ENCODE results near the gene SPNS2. TPM values are rescaled to one million over a fixed set of nuclear protein-coding genes. Genes with fewer than 3 reads are reported as not detected.

SPNS2 gene
- total RNA-seq, 1 experiment from 2014 or later, result 0.71 TPM

- no peak for DNase-seq (ENCODE audit: low read depth)
- in situ Hi-C loops (cut with HindIII; ENCODE audit: low pct_unique_long_range_greater_than_20kb, low sequenced_read_pairs), result no loop called here
Observed at GRCh38 chr17:4531988-4532736, 33.5 kb downstream of the SPNS2 start.

GRCh38 chr17:4532860-4533522 lies 34.3 kb downstream of the SPNS2 start:
- no peak for DNase-seq (ENCODE audit: low read depth)

GRCh38 chr17:4533523-4534504 lies 35.1 kb downstream of the SPNS2 start:
- in situ Hi-C loops (cut with HindIII; ENCODE audit: low pct_unique_long_range_greater_than_20kb, low sequenced_read_pairs), result no loop called here
- DNase-seq (ENCODE audit: low read depth), result no peak

More at GRCh38 chr17:4532860-4533522, 34.3 kb downstream of the SPNS2 start:
- in situ Hi-C loops (cut with HindIII; ENCODE audit: low pct_unique_long_range_greater_than_20kb, low sequenced_read_pairs), result no loop called here

DNA sequence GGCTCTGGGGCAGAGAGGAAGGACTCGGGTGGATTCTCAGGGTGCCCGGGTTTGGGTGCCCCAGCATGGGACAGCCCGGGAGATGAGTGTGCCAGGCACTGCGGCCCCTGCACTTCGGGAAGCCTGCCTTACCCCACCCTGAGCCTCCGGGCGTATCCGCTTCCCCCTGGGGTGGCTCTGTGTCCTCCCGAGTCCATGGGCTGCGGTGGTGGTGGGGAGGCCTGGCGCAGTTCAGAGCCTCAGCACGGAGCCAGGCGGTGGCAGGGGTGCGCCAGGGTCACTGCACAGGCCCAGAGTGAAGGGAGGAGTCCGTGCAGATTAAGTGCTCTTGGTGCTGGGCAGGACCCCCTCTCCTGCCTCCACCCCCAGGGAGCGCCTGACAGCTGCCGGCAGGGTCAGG lies 35.8 kb downstream of the SPNS2 start:
- in situ Hi-C loops (cut with HindIII; ENCODE audit: low pct_unique_long_range_greater_than_20kb, low sequenced_read_pairs), result no loop called here
- DNase-seq (ENCODE audit: low read depth), result no peak

DNA sequence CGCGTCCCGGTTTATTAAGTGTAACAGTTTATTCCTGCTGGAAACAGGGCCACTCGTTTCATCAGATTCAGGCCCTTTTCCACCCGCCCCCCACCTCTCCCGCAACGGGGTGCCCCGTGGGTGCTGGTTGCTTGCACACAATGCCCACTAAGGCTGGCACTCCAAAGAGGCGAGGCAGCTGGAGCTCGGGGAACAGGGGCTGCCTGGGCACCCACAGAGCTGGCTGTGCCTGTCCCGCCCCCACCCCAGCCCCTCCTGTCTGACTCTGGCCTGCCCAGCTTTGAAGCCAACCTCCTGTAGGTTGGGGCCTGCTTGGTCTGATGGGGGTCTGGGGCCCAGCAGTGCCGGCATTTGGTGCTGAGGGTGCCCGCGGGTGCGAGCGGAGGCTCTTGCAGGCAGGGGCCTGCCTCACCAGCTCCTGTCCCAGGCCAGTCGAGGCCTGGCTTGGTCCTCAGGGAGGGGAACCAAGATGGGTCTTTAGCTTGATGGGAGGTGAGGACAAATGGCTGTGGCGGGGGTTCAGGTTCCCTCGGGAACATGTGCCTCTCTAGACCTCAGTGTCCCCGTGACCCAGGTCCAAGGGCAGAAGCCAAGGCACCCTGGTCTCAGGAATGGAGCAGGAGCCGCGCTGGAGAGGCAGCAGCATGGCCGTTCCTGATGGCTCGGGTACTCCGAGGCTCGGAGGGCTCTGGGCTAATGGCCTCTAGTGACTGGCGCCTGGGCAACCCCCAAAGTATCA lies 36.4 kb downstream of the SPNS2 start:
- in situ Hi-C loops (cut with HindIII; ENCODE audit: low pct_unique_long_range_greater_than_20kb, low sequenced_read_pairs), result no loop called here

GRCh38 chr17:4535667-4536258 lies 37.1 kb downstream of the SPNS2 start:
- in situ Hi-C loops (cut with HindIII; ENCODE audit: low pct_unique_long_range_greater_than_20kb, low sequenced_read_pairs), result no loop called here
- no peak for DNase-seq (ENCODE audit: low read depth)

More for the DNA sequence above, 36.4 kb downstream of the SPNS2 start:
- no peak for DNase-seq (ENCODE audit: low read depth)

DNA sequence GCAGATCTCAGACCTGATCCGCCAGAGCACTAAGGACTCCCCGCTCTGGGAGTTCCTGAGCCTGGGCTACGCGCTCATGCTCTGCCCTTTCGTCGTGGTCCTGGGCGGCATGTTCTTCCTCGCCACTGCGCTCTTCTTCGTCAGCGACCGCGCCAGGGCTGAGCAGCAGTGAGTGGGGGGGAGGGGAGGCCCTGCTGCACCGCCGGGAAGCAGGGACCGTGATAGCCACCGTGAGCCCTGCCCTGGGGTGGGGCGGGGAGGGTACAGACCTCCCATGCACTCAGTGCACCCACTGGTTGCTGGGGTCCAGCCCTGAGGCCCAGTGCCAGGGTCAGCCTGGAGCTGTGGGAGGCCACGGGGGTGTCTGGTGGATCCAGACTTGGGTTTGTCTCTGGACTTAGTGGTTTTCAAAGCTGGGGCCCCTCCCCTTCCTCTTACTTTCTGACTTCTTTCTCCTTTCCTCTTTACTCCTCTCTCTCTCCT lies 37.6 kb downstream of the SPNS2 start:
- in situ Hi-C loops (cut with HindIII; ENCODE audit: low pct_unique_long_range_greater_than_20kb, low sequenced_read_pairs), result no loop called here
- no peak for DNase-seq (ENCODE audit: low read depth)

DNA sequence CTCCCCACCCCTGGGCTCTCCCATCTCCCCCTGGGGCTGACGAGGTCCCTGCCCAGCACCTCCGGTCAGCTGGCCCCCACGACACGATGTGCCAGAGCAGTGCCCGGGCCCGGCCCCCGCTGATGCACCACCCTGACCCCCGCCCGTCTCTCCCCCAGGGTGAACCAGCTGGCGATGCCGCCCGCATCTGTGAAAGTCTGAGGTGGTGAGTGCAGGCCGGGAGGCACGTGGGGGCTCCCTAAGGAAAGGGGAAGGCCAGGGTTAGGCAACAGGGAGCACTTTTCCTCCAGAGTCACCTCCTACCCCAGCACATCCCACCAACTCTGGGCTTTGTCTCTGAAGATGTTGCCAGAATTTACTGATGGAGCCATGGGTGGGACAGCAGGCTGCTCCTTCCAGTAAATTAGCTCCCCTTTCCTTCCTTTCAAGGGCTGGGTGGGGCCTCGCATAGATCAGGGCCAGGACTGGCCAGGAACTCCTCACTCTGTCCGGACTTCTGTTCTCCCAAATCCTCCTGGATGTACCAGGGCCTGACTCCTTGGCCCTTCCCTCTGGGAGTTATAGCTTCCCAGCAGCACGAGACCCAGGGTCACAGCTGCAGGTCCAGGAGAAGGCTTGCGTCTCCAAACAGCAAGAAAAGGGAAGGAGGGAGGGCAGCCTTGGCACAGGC lies 38.2 kb downstream of the SPNS2 start:
- no peak for DNase-seq (ENCODE audit: low read depth)
- in situ Hi-C loops (cut with HindIII; ENCODE audit: low pct_unique_long_range_greater_than_20kb, low sequenced_read_pairs), result no loop called here

DNA sequence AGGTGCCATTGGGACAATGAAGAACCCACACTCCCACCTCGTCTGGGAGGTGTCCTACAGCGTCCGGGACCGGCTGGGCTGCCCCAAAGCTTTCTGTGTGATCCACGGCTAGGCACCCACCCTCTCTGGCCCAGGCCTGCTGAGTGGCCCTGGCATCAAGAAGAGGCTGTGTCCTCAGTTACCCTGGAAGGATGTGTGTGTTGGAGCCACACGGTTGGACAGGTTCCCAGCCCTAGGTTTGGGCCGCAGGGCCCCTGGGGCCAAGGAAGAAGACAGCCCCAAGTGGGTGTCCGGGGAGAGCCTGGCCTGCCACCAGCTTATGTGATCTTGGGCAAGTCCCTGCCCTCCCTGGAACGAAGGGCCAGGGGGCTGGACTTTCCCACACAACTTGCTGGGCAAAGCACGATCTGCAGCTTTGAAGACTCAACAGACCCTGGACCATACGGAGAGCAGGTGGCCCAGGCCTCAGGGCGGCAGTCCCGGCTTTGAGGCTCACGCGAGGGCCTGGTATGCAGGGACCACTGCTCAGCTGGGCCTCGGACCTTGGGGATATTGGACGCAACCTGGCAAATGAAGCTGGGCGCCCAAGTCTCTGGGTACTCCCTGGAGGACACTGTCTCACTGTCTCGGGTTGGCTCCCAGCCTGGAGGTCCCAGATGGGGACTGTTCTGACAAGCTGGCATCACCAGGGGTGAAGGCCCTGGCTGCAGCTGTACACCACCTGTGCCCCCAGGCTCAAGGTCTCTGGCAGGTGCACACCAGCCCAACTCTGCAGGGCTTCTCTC lies 39.0 kb downstream of the SPNS2 start:
- in situ Hi-C loops (cut with HindIII; ENCODE audit: low pct_unique_long_range_greater_than_20kb, low sequenced_read_pairs), result no loop called here
- no peak for DNase-seq (ENCODE audit: low read depth)

DNA sequence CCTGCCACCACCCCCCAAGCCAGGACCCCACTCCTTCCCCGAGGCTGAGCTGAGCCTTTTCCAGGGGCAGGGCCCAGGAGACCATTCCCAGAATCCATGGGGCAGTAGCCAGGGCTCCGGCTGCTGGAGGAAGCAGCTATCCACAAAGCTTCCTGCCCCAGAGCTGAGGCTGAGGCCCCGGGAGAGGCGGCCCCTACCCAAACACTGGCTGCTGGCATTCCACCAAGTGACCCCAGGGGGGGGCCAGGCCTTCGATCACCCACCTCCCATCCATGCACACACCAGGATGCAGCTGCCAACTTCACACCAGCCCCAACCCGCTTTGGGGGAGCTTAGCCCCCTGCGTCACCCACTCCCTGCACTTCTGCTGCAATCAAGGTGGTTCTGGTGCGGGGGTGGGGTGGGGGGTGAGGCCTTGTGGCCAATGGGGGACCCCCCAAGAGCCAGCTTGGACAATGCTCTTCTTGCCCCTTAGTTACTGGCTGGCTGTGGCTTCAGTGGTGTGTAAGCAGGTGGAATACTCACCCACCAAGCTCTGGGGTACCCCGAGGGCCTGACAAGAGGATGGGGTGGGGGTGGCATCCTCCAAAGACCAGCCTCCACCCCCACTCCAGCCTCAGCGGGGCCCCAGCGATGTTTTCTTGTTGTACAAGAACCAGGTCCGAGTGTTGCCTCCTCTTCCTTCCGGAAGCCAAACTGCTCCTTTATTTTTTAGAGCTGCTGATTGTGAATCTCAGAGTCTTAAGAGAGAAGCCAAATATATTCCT lies 39.7 kb downstream of the SPNS2 start:
- DNase-seq (ENCODE audit: low read depth), result no peak
- in situ Hi-C loops (cut with HindIII; ENCODE audit: low pct_unique_long_range_greater_than_20kb, low sequenced_read_pairs), result no loop called here

DNA sequence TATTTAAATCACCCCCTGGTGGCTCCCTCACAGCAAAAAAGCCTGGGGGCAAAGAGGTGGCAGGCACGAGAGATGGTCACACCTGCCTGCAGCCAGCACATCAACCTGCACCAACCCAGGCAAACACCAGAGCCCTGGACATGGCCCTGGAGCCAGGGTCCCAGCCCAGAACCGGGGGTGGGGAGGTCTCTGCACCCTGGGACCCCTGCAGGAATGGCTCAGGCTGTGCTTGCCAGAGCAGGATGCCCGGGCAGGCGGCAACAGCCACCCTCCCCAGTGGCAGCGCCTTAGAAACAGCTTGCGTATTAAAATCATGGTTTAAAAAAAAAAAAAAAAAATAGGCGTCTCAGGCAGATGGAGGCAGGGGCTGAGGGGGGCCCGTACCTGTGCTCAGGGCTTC lies 40.3 kb downstream of the SPNS2 start:
- DNase-seq (ENCODE audit: low read depth), result no peak
- in situ Hi-C loops (cut with HindIII; ENCODE audit: low pct_unique_long_range_greater_than_20kb, low sequenced_read_pairs), result no loop called here

GRCh38 chr17:4539576-4540223 lies 41.0 kb downstream of the SPNS2 start:
- in situ Hi-C loops (cut with HindIII; ENCODE audit: low pct_unique_long_range_greater_than_20kb, low sequenced_read_pairs), result no loop called here

DNA sequence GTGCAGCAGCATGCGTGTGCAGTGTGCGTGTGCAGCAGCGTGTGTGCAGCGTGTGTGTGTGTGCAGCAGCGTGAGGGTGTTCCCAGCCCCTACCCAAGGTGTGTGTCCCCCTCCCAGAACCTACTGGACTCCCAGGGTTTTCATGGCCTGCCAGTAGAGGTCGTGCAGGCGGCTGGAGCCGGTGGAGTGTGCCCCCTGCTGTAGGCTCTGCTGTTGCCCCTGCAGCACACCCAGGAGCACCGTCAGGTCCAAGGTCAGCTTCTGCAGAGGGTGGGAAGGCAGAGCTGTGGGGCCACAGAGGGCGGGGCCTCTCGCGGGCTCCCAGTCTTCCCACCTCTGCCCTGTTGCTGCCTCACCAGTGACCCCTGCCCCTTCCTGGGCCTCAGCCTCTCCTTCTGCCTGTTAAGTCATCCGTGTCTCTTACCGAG lies 41.6 kb downstream of the SPNS2 start:
- no peak for DNase-seq (ENCODE audit: low read depth)
- in situ Hi-C loops (cut with HindIII; ENCODE audit: low pct_unique_long_range_greater_than_20kb, low sequenced_read_pairs), result no loop called here

More at GRCh38 chr17:4539576-4540223, 41.0 kb downstream of the SPNS2 start:
- no peak for DNase-seq (ENCODE audit: low read depth)

DNA sequence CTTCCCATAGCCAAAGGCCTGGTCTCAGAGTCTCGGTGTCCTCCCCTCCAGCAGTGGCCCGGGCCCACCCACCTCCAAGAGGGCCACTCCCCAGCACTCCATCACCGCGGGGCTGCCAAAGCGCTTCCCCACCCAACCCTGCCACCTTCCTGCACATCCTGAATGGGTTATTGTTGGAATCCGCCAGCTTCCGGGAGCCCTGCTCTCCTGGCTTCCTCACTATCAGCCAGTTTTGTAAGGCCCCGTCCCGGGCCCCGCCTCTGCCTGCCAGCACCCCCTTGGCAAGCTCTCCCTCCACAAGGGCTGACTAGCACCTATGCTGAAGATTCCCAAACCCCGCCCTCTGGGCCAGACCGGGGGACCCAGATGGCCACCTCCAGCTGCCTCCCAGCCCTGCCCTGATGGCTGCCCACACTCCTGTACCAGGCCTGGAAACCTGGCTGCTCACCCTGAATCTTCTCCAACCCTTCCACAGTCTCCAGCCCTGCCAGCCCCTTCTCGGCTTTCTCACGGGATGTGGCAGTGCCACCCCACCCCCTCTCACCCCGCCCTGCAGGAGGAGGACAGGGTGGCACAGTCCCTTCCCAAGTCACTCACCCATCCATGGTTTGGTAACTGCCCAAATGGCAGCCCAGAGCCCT lies 42.1 kb downstream of the SPNS2 start:
- in situ Hi-C loops (cut with HindIII; ENCODE audit: low pct_unique_long_range_greater_than_20kb, low sequenced_read_pairs), result no loop called here
- no peak for DNase-seq (ENCODE audit: low read depth)

Measured in Caki2 (cell line).